ENCODE results near the gene NTPCR.

Gene NTPCR

DNA sequence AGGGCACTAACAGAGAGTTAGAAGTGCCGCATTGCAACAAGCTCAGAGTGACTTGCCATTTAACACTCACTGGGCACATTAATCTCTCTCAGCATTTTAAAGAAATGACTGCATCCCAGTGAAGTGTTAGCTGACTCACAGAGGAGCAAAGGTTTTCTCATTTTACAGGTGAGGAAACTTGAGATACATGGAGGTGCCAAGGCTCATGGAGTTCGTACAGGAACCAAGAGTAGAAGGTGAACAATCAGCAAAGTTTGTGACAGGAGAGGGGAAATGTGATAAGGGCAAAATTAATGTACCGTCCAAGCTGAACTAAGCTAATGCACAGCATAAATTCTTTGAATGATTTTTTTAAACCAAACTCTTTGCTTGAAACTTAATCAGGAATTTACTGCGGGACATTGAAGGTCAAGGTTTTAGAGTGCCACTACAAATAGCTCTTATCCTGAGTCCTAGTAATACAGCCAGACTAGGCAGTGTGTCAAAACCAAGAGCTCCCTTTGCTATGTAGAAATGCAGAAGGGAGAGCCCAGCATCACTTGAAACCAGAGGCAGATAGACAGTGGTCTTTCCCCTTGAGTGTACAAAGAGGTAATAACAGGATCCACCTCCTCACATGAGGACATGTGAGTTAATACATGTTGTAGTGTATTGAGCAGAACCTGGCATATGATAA is 22.4 kb upstream of the NTPCR start:
- H2AFZ ChIP-seq (ENCODE audit: low read depth) = no peak overlapping the region
- peaks cover 22% of the 10 kb centered on the region for H3K4me1 ChIP-seq (ENCODE audit: low read depth, poor library complexity, severe bottlenecking)
- no peaks in the 10 kb centered on the region for H3K79me2 ChIP-seq (ENCODE audit: insufficient read depth, low read depth)
- no peak overlapping the region for H3K27ac ChIP-seq
- no peak overlapping the region for H3K4me3 ChIP-seq (IDR thresholded peaks at IDR 0.05; ENCODE audit: insufficient read depth, low read depth, low read length)
- H3K36me3 ChIP-seq (ENCODE audit: insufficient read depth) = no peaks in the 10 kb centered on the region
- no peaks in the 10 kb centered on the region for H3K27me3 ChIP-seq (ENCODE audit: insufficient read depth, low read depth)
- no peak overlapping the region for H3K4me2 ChIP-seq
- no peaks in the 10 kb centered on the region for H4K20me1 ChIP-seq (ENCODE audit: insufficient read depth)
- H3K9ac ChIP-seq = no peak overlapping the region
- no peak for TF ChIP-seq CTCF (conservative IDR thresholded peaks at IDR 0.05; ENCODE audit: low read depth, low read length)

GRCh38 chr1:232932486-232933425 is 17.7 kb upstream of the NTPCR start:
- H2AFZ ChIP-seq (ENCODE audit: low read depth) = no peak overlapping the region
- H3K4me3 ChIP-seq (IDR thresholded peaks at IDR 0.05; ENCODE audit: insufficient read depth, low read depth, low read length) = no peak overlapping the region
- H3K4me1 ChIP-seq (ENCODE audit: low read depth, poor library complexity, severe bottlenecking) = no peaks in the 10 kb centered on the region
- H3K4me2 ChIP-seq = no peak overlapping the region
- H3K79me2 ChIP-seq (ENCODE audit: insufficient read depth, low read depth) = no peaks in the 10 kb centered on the region
- H4K20me1 ChIP-seq (ENCODE audit: insufficient read depth) = no peaks in the 10 kb centered on the region
- no peak for TF ChIP-seq CTCF (conservative IDR thresholded peaks at IDR 0.05; ENCODE audit: low read depth, low read length)
- no peak overlapping the region for H3K27ac ChIP-seq
- no peaks in the 10 kb centered on the region for H3K27me3 ChIP-seq (ENCODE audit: insufficient read depth, low read depth)
- H3K9ac ChIP-seq = no peak overlapping the region
- H3K36me3 ChIP-seq (ENCODE audit: insufficient read depth) = no peaks in the 10 kb centered on the region

DNA sequence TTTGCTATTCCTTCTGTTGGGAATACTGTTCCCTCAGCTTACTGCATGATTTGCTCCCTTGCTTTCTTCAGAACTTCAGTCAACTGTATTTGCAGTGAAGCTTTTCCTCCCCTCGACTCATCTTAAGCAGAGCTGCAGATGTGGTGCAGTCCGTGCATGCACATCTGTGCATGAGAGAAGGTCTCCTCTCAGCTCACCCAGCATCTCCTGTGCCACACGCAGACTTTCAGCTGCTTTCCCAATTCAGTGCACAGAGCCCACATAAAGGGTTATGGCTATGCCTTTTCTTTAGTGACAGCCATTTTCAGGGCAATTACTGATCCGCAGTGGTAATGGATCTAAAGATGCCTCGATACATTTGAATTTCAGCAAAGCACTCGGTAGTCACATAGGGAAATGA is 13.5 kb upstream of the NTPCR start:
- Histone ChIP-seq H3K79me2 (ENCODE audit: insufficient read depth, low read depth) (no peaks in the 10 kb centered on the region), H3K4me2 (no peak overlapping the region)

More for the DNA sequence above, 13.5 kb upstream of the NTPCR start:
- Histone ChIP-seq H3K36me3 (ENCODE audit: insufficient read depth) (no peaks in the 10 kb centered on the region), H2AFZ (ENCODE audit: low read depth) (no peak overlapping the region), H3K4me3 (IDR thresholded peaks at IDR 0.05; ENCODE audit: insufficient read depth, low read depth, low read length) (no peak overlapping the region), H3K9ac (no peak overlapping the region), H3K27me3 (ENCODE audit: insufficient read depth, low read depth) (no peaks in the 10 kb centered on the region), H3K27ac (no peak overlapping the region), H3K4me1 (ENCODE audit: low read depth, poor library complexity, severe bottlenecking) (no peaks in the 10 kb centered on the region), H4K20me1 (ENCODE audit: insufficient read depth) (no peaks in the 10 kb centered on the region)
- no peak for TF ChIP-seq CTCF (conservative IDR thresholded peaks at IDR 0.05; ENCODE audit: low read depth, low read length)

Data from KMS-11 (cell line).